Measurements from ENCODE around the gene SETD6. TPM values are rescaled to one million over a fixed set of nuclear protein-coding genes. Genes with fewer than 3 reads are reported as not detected.

Gene SETD6
- total and polyA plus RNA-seq, 2 of the 8 experiments (the other 6 are each of a cell fraction or from before 2014, with no cell fraction given), result 25.3 to 40.5 TPM

GRCh38 chr16:58507963-58508670, 7.2 kb upstream of the SETD6 start:
- ChIA-PET POLR2A (ENCODE audit: partially characterized antibody) (interaction anchor here (1.3 kb wide), 1 partner anchor 10 kb away, joined by 3 read pairs; no protein-coding TSS in a partner anchor), CTCF (ENCODE audit: partially characterized antibody) (interaction anchor here (1.0 to 1.5 kb wide), 4 partner anchors 8 to 172 kb away, joined by 3 to 4 read pairs (median 3); partner anchors contain the start of gene NDRG4)
- no peaks in the 10 kb centered on the region; a peak in 1 of 4 replicates for H3K79me2 ChIP-seq (ENCODE audit: control insufficient read depth in 1 of 2, insufficient read depth in 2 of 2, low read length in 2 of 2)
- no peak overlapping the region for H3K18ac ChIP-seq (ENCODE audit: extremely low read depth, low read length)
- H3K4me1 ChIP-seq (replicated peaks in 1 of 4; ENCODE audit: control insufficient read depth in 3 of 4, insufficient read depth in 4 of 4, low read length in 3 of 4), result peaks cover 0 to 6% (median under 1%) of the 10 kb centered on the region in 4 experiments; a peak in 2 of 7 replicates
- no peak overlapping the region for H3K4me3 ChIP-seq (ENCODE audit: extremely low read depth in 1 of 4, insufficient read depth in 2 of 4, low read depth in 3 of 4, low read length in 4 of 4)
- 79% methylated on average over 12 of the region's 14 CpGs; no CpG with 5 or more reads in 1 of the 2 experiments for WGBS, 2 experiments (ENCODE audit: extremely low coverage in 1 of 2, insufficient coverage in 1 of 2, insufficient read length in 1 of 2, insufficient replicate concordance in 2 of 2, low coverage in 1 of 2, low lambda C conversion rate in 2 of 2, missing lambda C conversion rate in 1 of 2)
- no peak overlapping the region for H3K23ac ChIP-seq (ENCODE audit: insufficient read length)
- H3K27me3 ChIP-seq (replicated peaks in 1 of 4; ENCODE audit: control insufficient read depth in 3 of 4, extremely low read depth in 1 of 4, insufficient read depth in 3 of 4, low read length in 3 of 4), result no peaks in the 10 kb centered on the region; a peak in 2 of 7 replicates
- H3K9me3 ChIP-seq (ENCODE audit: insufficient read depth in 2 of 2, low read depth in 1 of 2, low read length in 1 of 2), result no peaks in the 10 kb centered on the region
- no peak overlapping the region for H2BK120ac ChIP-seq (replicated peaks; ENCODE audit: low read depth, low read length)
- 0 out of 8 replicates have a peak, but pooled peaks cover 0 to 5% (median 0%) of the 10 kb centered on the region in 4 experiments for H3K36me3 ChIP-seq (ENCODE audit: control insufficient read depth in 2 of 4, insufficient read depth in 4 of 4, low read length in 3 of 4)
- no peak overlapping the region for H3K9ac ChIP-seq (replicated peaks in 1 of 4; ENCODE audit: extremely low read depth in 1 of 4, low read depth in 3 of 4, low read length in 3 of 4)
- H2AFZ ChIP-seq (ENCODE audit: low read length), result no peak overlapping the region
- DNase-seq (ENCODE audit: low read depth in 1 of 2, low spot score in 2 of 2) (no peak), FAIRE-seq (no peak)
- H3K4ac ChIP-seq (replicated peaks; ENCODE audit: insufficient read length, low read depth, low read length), result no peak overlapping the region
- H3K14ac ChIP-seq (ENCODE audit: insufficient read length), result no peak overlapping the region
- H3K27ac ChIP-seq (ENCODE audit: low read depth, low read length), result no peak overlapping the region
- no peak overlapping the region for H2BK5ac ChIP-seq (ENCODE audit: low read depth, low read length)
- no peaks in the 10 kb centered on the region; the same call in 1 of the 2 replicates for H3K79me1 ChIP-seq (ENCODE audit: low read depth, low read length)
- no peak overlapping the region for H2BK20ac ChIP-seq (ENCODE audit: low read length)
- H3K23me2 ChIP-seq (ENCODE audit: low read depth, low read length), result no peaks in the 10 kb centered on the region
- H4K91ac ChIP-seq (replicated peaks; ENCODE audit: insufficient read length, low read length), result no peak overlapping the region
- H2BK15ac ChIP-seq (ENCODE audit: low read length), result no peak overlapping the region
- no peak overlapping the region for H2AK5ac ChIP-seq (ENCODE audit: low read depth, low read length)
- H4K8ac ChIP-seq (ENCODE audit: extremely low read depth, insufficient read depth, low read length), result no peak overlapping the region
- no peak overlapping the region for H2BK12ac ChIP-seq (ENCODE audit: low read depth, low read length)
- no peak overlapping the region for H3K56ac ChIP-seq (replicated peaks; ENCODE audit: insufficient read length, low read depth, low read length)
- H4K20me1 ChIP-seq (replicated peaks in 1 of 2; ENCODE audit: control insufficient read depth in 1 of 2, insufficient read depth in 2 of 2, low read length in 2 of 2), result peaks cover 6 to 7% of the 10 kb centered on the region in 2 experiments
- H3K4me2 ChIP-seq (ENCODE audit: insufficient read depth in 1 of 2, low read depth in 2 of 2, low read length in 2 of 2), result no peak overlapping the region
- H4K5ac ChIP-seq (ENCODE audit: insufficient read length, low read depth, low read length), result no peak overlapping the region
- TF ChIP-seq SUZ12 (IDR thresholded peaks at IDR 0.05; ENCODE audit: low read length) (no peak), POLR2AphosphoS5 (IDR thresholded peaks at IDR 0.05; ENCODE audit: low read depth, low read length) (no peak)
